Measurements from ENCODE around the gene CRYM. TPM values are rescaled to one million over a fixed set of nuclear protein-coding genes. Genes with fewer than 3 reads are reported as not detected.
"Not testable (repeated sequence)": the region's sequence is repeated elsewhere in the genome, so short reads cannot be mapped to it uniquely, and the experiment has no call there.

The CRYM gene
- 10.4 TPM for polyA plus RNA-seq (ENCODE audit: insufficient read length)
- long read RNA-seq, donor 1: 0 reads
- long read RNA-seq, donor 2, partial matches to known transcripts: 14 of 14 reads
- long read RNA-seq, donor 2, other reads (novel, unspliced or antisense): 0 of 14 reads
- long read RNA-seq, donor 3, partial matches to known transcripts: 7 of 7 reads
- long read RNA-seq, donor 3, other reads (novel, unspliced or antisense): 0 of 7 reads
- long read RNA-seq, donor 4: 0 reads
- long read RNA-seq, donor 5, partial matches to known transcripts: 20 of 20 reads
- long read RNA-seq, donor 5, other reads (novel, unspliced or antisense): 0 of 20 reads
- long read RNA-seq, donor 6, partial matches to known transcripts: 8 of 8 reads
- long read RNA-seq, donor 6, other reads (novel, unspliced or antisense): 0 of 8 reads
- long read RNA-seq, donor 7, partial matches to known transcripts: 19 of 19 reads
- long read RNA-seq, donor 7, other reads (novel, unspliced or antisense): 0 of 19 reads
- long read RNA-seq, donor 8: 0 reads

GRCh38 chr16:21277927-21278706 lies at the start of gene CRYM:
CRYM (minus strand) TSS chr16:21278290; CDS start chr16:21278251, 39 bp downstream.
- peak; percentile 53 for DNase-seq

DNA sequence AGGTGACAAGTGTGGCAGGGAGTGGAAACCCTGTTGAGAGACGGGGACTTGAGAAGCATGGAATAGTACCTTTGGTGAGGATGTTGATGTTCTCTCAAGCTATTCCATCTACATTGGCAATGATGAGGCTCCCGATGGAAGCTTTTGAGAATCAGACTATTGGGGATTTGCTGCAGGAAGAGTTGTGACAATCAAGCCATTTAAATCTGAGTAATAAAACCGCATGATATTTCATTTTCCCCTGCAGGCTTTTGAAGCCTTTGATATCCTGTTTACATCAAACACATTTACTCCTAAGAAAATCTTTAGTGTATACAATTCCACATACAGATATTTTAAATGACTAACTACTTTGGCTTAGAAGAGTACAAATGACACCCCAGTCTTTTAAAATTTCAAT lies 49.0 kb upstream of the CRYM start:
- no peak for DNase-seq

GRCh38 chr16:21326459-21326858 lies 48.4 kb upstream of the CRYM start:
- DNase-seq: no peak

DNA sequence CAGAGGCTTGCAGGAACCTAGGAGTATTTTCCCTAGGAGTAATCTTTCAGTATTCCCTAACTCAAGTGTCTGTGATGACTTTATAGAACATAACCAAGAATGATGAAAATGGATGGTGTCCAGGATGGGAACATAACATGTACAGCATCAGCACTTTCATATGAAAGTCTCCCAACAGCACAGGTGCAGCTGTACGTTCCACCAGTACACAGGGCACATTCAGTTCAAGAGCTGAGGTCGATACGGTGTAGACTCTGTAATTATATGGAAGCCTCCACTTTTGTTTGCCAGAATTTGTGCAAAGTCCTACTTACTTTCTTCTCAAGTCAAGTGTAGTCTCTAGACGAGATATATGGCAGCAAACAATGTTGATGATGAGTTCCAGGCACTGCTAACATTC lies 46.2 kb upstream of the CRYM start:
- DNase-seq: no peak

- not testable (repeated sequence) for DNase-seq
Observed at GRCh38 chr16:21322251-21322650, 44.2 kb upstream of the CRYM start.

GRCh38 chr16:21321736-21322135 lies 43.6 kb upstream of the CRYM start:
- no peak for DNase-seq

- DNase-seq: no peak
Observed at GRCh38 chr16:21314339-21314738, 36.2 kb upstream of the CRYM start.

DNA sequence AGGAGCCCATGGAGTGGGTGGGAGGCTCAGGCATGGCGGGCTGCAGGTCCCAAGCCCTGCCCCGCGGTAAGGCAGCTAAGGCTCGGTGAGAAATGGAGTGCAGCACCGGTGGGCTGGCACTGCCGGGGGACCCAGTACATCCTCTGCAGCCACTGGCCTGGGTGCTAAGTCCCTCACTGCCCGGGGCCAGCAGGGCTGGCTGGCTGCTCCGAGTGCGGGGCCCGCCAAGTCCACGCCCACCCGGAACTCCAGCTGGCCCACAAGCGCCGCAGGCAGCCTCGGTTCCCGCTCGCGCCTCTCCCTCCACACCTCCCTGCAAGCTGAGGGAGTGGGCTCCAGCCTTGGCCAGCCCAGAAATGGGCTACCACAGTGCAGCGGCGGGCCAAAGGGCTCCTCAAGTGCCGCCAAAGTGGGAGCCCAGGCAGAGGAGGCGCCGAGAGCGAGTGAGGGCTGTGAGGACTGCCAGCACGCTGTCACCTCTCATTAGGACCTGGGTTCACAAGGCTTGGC lies 34.8 kb upstream of the CRYM start:
- not testable (repeated sequence) for DNase-seq

GRCh38 chr16:21312046-21312445 lies 34.0 kb upstream of the CRYM start:
- DNase-seq: not testable (repeated sequence)

DNA sequence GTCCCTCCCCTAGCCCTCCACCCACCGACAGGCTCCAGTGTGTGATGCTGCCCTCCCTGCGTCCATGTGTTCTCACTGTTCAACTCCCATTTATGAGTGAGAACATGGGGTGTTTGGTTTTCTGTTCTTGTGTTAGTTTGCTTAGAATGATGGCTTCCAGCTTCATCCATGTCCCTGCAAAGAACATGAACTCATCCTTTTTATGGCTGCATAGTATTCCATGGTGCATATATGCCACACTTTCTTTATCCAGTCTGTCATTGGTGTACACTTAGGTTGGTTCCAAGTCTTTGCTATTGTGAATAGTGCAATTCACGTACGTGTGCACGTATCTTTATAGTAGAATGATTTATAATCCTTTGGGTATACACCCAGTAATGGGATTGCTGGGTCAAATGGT lies 28.6 kb upstream of the CRYM start:
- not testable (repeated sequence) for DNase-seq

DNA sequence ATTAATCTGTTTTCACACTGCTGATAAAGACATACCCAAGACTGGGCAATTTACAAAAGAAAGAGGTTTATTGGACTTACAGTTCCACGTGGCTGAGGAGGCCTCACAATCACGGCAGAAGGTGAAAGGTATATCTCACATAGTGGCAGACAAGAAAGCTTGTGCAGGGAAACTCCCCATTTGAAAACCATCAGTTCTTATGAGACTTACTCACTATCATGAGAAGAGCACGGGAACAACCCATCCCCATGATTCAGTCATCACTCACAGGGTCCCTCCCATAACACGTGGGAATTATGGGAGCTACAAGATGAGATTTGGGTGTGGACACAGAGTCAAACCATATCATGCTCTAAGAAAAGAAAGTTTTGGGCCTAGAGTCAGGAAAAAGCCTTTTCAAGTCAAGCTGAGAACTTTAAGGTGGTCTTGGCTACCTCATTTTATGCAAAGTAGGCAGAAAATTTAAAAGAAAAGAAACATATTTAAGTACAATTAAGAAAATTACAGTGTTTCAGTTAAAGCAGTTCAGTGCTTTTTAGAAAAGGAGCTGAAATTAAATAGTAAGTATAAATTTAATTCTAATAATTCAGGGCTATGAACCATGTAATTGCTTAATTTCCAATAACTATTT lies 24.9 kb upstream of the CRYM start:
- DNase-seq: no peak

GRCh38 chr16:21302454-21302853 lies 24.4 kb upstream of the CRYM start:
- DNase-seq: no peak

GRCh38 chr16:21301895-21302291 lies 23.8 kb upstream of the CRYM start:
- no peak for DNase-seq

- peak; percentile 31 for DNase-seq
Observed at GRCh38 chr16:21301168-21301894, 23.2 kb upstream of the CRYM start.

- DNase-seq: peak; percentile 98
Observed at GRCh38 chr16:21300309-21301167, 22.4 kb upstream of the CRYM start.

DNA sequence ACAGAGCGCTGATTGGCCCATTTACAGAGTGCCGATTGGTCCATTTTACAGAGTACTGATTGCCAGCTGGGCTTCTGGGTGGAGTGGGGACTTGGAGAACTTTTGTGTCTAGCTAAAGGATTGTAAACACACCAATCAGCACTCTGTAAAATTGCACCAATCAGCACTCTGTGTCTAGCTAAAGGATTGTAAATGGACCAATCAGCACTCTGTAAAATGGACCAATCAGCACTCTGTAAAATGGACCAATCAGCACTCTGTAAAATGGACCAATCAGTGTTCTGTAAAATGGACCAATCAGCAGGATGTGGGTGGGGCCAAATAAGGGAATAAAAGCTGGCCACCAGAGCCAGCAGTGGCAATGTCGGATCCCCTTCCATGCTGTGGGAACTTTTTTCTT lies 11.7 kb upstream of the CRYM start:
- DNase-seq: not testable (repeated sequence)

- no peak for DNase-seq
Observed at GRCh38 chr16:21285314-21285713, 7.2 kb upstream of the CRYM start.

DNA sequence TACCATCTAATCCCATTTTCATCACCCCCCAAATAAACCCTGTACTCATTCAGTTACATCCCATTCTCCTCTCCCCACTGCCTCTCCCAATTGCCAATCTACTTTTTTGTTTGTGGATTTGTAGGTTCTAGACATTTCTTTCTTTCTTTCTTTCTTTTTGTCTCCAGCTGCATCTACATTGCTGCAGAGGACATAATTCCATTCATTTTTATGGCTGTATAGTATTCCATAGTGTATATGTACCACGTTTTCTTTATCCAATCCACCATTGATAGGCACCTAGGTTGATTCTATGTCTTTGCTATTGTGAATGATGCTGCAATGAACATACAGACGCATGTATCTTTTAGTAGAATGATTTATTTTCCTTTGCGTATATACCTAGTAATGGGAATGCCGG lies 6.3 kb upstream of the CRYM start:
- no peak for DNase-seq

GRCh38 chr16:21283521-21284289 lies 5.6 kb upstream of the CRYM start:
- DNase-seq: peak; percentile 61
